PC-9 (cell line): ENCODE measurements around the gene CXCL16. TPM values are rescaled to one million over a fixed set of nuclear protein-coding genes. Genes with fewer than 3 reads are reported as not detected.

Experiments used
- BruUV-seq: library from RNA; stranded (reverse); fragments of 400-500 nt; replicated peaks from 2 replicates; lab custom pipeline; 2021; lab: Mats Ljungman, UMichigan
- CTCF ChIA-PET: fragments of 300-600 bp; sonication (Branson Sonifier 250); formaldehyde crosslinking; loops from one replicate; lab custom pipeline; 2022; ENCODE audit warnings: antibody characterized with exemption; lab: Charles Lee
- POLR2A ChIA-PET: fragments of 300-600 bp; sonication (Branson Sonifier 250); formaldehyde crosslinking; loops from one replicate; lab custom pipeline; 2022; ENCODE audit warnings: antibody characterized with exemption; ENCODE audit not compliant: unreplicated experiment; lab: Charles Lee
- DNase-seq, 2 experiments: peaks; one replicate each; pipeline versions ENCODE4 v3.0.0 to v3.0.0-alpha.2; 2015 to 2022; ENCODE audit warnings: mixed read lengths in 1 of 2
- H2AFZ ChIP-seq: fragments of 200-600 bp; sonication (generic); 2 replicates; pipeline ENCODE4 v1.8.1; 2017; ENCODE audit warnings: antibody characterized with exemption
- H3F3A ChIP-seq: fragments of 200-600 bp; sonication (generic); 2 replicates; pipeline ENCODE4 v1.8.1; 2017; ENCODE audit warnings: antibody characterized with exemption, mild to moderate bottlenecking, low read depth; ENCODE audit not compliant: insufficient read depth
- H3K27ac ChIP-seq: fragments of 200-600 bp; sonication (generic); 2 replicates; pipeline ENCODE4 v1.6.1; 2016; ENCODE audit warnings: mixed run types
- H3K27me3 ChIP-seq: fragments of 200-600 bp; sonication (generic); 2 replicates; pipeline ENCODE4 v1.6.1; 2016; ENCODE audit warnings: low read depth, mixed run types; ENCODE audit not compliant: insufficient read depth
- H3K36me3 ChIP-seq: fragments of 200-600 bp; sonication (generic); 2 replicates; pipeline ENCODE4 v1.6.1; 2016; ENCODE audit warnings: low read depth, mixed run types
- H3K4me1 ChIP-seq: fragments of 200-600 bp; sonication (generic); replicated peaks from 2 replicates; pipeline ENCODE4 v1.6.1; 2016; ENCODE audit warnings: mixed run types; ENCODE audit not compliant: insufficient read depth
- H3K4me2 ChIP-seq: fragments of 200-600 bp; sonication (generic); 2 replicates; pipeline ENCODE4 v1.6.1; 2017; ENCODE audit warnings: mixed run types
- H3K4me3 ChIP-seq: fragments of 200-600 bp; sonication (generic); 2 replicates; pipeline ENCODE4 v1.6.1; 2016; ENCODE audit warnings: mixed run types
- H3K79me2 ChIP-seq: fragments of 200-600 bp; sonication (generic); 2 replicates; pipeline ENCODE4 v1.6.1; 2017; ENCODE audit warnings: low read depth, mixed run types
- H3K9me2 ChIP-seq: fragments of 200-600 bp; sonication (generic); 2 replicates; pipeline ENCODE4 v1.8.1; 2017; ENCODE audit warnings: mild to moderate bottlenecking; ENCODE audit not compliant: insufficient read depth
- H3K9me3 ChIP-seq: fragments of 200-600 bp; sonication (generic); 2 replicates; pipeline ENCODE4 v1.8.1; 2016; ENCODE audit warnings: low read depth; ENCODE audit not compliant: insufficient read depth
- H4K20me1 ChIP-seq: fragments of 200-600 bp; sonication (generic); 2 replicates; pipeline ENCODE4 v1.8.1; 2017; ENCODE audit not compliant: insufficient read depth
- CTCF ChIP-seq: fragments of 200-600 bp; sonication (generic); conservative IDR thresholded peaks from 2 replicates; pipeline ENCODE4 v1.6.1; 2017; ENCODE audit warnings: mixed run types, antibody characterized with exemption, mild to moderate bottlenecking, moderate library complexity
- EZH2 ChIP-seq: fragments of 200-600 bp; sonication (generic); IDR thresholded peaks from 2 replicates; pipeline ENCODE4 v1.8.0; 2017; ENCODE audit warnings: antibody characterized with exemption, low read depth
- intact Hi-C: fragments of 100-400 bp; cut with micrococcal nuclease; formaldehyde crosslinking; loops from one replicate; pipeline ENCODE4 v1.10.0; 2022; ENCODE audit not compliant: unreplicated experiment
- total RNA-seq: library from RNA; stranded (reverse); gene quantifications from 2 replicates; pipeline ENCODE4 v1.2.3, GENCODE V29; 2021

The CXCL16 gene
- total RNA-seq, 1 experiment from 2014 or later, result 52.4 TPM

GRCh38 chr17:4743898-4744297, 4.2 kb upstream of the CXCL16 start:
- Histone ChIP-seq H4K20me1 (no peaks in the 10 kb centered on the region), H3K27ac (no peak overlapping the region), H3K4me2 (no peak overlapping the region), H3F3A (no peaks in the 10 kb centered on the region), H3K9me3 (no peaks in the 10 kb centered on the region), H3K79me2 (no peaks in the 10 kb centered on the region), H3K27me3 (peaks cover 6% of the 10 kb centered on the region; the same call in 1 of the 2 replicates), H3K9me2 (no peaks in the 10 kb centered on the region), H3K4me3 (no peak overlapping the region), H3K36me3 (no peaks in the 10 kb centered on the region), H3K4me1 (no peaks in the 10 kb centered on the region), H2AFZ (no peak overlapping the region)
- DNase-seq, result no peak
- ChIA-PET CTCF (no interaction called here), POLR2A (no interaction called here)
- intact Hi-C loops, result no loop called here
- TF ChIP-seq CTCF (no peak), EZH2 (no peak)
- no TSS peak for BruUV-seq

GRCh38 chr17:4743216-4743615, 3.5 kb upstream of the CXCL16 start:
- no peaks in the 10 kb centered on the region for H4K20me1 ChIP-seq
- no peak for DNase-seq
- H3K79me2 ChIP-seq, result no peaks in the 10 kb centered on the region
- H3K4me1 ChIP-seq, result peaks cover 6% of the 10 kb centered on the region; the same call in 1 of the 2 replicates
- H3K36me3 ChIP-seq, result no peaks in the 10 kb centered on the region
- H2AFZ ChIP-seq, result no peak overlapping the region
- H3K27me3 ChIP-seq, result 0 out of 2 replicates have a peak, but pooled peaks cover 6% of the 10 kb centered on the region
- ChIA-PET POLR2A (no interaction called here), CTCF (no interaction called here)
- no peaks in the 10 kb centered on the region for H3K9me3 ChIP-seq
- peaks cover 2% of the 10 kb centered on the region; the same call in 1 of the 2 replicates for H3F3A ChIP-seq
- H3K4me3 ChIP-seq, result no peak overlapping the region
- BruUV-seq, result no TSS peak
- intact Hi-C loops, result no loop called here
- TF ChIP-seq EZH2, result no peak
- TF ChIP-seq CTCF, result no peak
- H3K9me2 ChIP-seq, result no peaks in the 10 kb centered on the region
- H3K4me2 ChIP-seq, result no peak overlapping the region
- no peak overlapping the region for H3K27ac ChIP-seq

- no peaks in the 10 kb centered on the region for H3K79me2 ChIP-seq
- H3F3A ChIP-seq, result peaks cover 8% of the 10 kb centered on the region
- 0 out of 2 replicates have a peak, but pooled peaks cover 6% of the 10 kb centered on the region for H3K27me3 ChIP-seq
- no peak overlapping the region for H3K4me2 ChIP-seq
- H3K36me3 ChIP-seq, result no peaks in the 10 kb centered on the region
- CTCF ChIA-PET, result no interaction called here
- TF ChIP-seq EZH2 (no peak), CTCF (no peak)
- POLR2A ChIA-PET, result no interaction called here
- H4K20me1 ChIP-seq, result no peaks in the 10 kb centered on the region
- H3K4me1 ChIP-seq, result peaks cover 12% of the 10 kb centered on the region; the same call in 1 of the 2 replicates
- no peak overlapping the region for H3K4me3 ChIP-seq
- intact Hi-C loops, result no loop called here
- H3K27ac ChIP-seq, result no peak overlapping the region
- BruUV-seq, result no TSS peak
- no peak for DNase-seq
- no peak overlapping the region for H2AFZ ChIP-seq
- no peaks in the 10 kb centered on the region for H3K9me3 ChIP-seq
- H3K9me2 ChIP-seq, result no peaks in the 10 kb centered on the region
Observed at GRCh38 chr17:4742629-4743028, 2.9 kb upstream of the CXCL16 start.
